Measurements from ENCODE around the gene SWSAP1.

SWSAP1 gene

DNA sequence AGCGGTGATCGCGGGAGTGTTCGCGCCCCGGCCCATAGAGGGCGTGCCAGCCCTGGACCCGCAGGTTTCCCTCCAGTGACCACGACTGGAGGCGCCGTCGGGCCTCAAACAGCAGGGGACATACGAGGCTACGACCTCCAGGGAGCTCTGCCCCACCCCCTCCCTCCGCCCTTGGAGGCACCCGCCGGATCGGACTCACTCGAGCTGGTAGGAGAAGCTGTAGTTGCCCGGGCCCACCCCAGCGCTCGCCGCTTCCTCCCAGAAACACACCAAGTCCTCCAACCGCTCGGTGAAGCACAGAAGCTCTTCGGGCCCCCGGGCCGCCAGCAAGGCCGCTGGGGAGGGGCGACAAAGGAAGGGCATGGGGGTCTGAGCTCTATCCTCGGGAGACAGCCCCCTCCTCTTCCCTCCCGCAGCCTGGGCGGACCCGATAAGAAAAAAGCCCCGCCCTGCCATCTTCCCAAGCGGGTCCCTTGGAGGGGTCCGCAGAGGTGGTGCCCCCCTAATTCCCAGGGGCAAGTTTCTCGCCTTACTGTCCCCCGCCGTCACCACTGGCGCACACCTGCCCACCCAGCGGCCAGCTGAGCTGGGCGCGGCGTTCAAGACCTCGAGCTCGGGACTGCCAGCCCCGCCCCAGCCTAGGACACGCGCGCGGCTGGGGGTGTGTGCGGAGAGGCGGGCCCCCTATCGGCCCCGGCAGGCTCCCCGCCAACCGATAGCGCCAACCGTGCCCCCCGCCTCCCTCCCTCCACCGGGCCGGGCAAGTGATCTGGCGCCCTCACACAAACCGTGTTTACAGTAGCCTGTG is 8.6 kb downstream of the SWSAP1 start (continued):
- TF ChIP-seq ZSCAN16 (tag by site-specific recombination; IDR thresholded peaks at IDR 0.05) (no peak), ZNF155 (tag by site-specific recombination; IDR thresholded peaks at IDR 0.05) (no peak), ZNF629 (tag by site-specific recombination; IDR thresholded peaks at IDR 0.05) (peak; percentile 51; the same call in 1 of the 2 replicates), ZNF133 (tag by site-specific recombination; IDR thresholded peaks at IDR 0.05) (no peak), ZNF404 (tag by site-specific recombination; IDR thresholded peaks at IDR 0.05) (no peak), HOXD13 (CRISPR knock-in tag; IDR thresholded peaks at IDR 0.05; ENCODE audit: borderline replicate concordance) (no peak), YY2 (tag by site-specific recombination; IDR thresholded peaks at IDR 0.05) (no peak), ZNF544 (tag by site-specific recombination; IDR thresholded peaks at IDR 0.05) (no peak), ZNF302 (tag by site-specific recombination; IDR thresholded peaks at IDR 0.05; ENCODE audit: low read depth) (no peak), ZNF362 (tag by site-specific recombination; IDR thresholded peaks at IDR 0.05) (no peak), ELK4 (IDR thresholded peaks at IDR 0.05; ENCODE audit: borderline replicate concordance, low read depth, low read length) (no peak), ZNF10 (tag by site-specific recombination; IDR thresholded peaks at IDR 0.05) (no peak), MZF1 (tag by site-specific recombination; IDR thresholded peaks at IDR 0.05; ENCODE audit: borderline replicate concordance) (no peak), MEIS1 (CRISPR knock-in tag; IDR thresholded peaks at IDR 0.05; ENCODE audit: borderline replicate concordance) (no peak), ZNF76 (tag by site-specific recombination; IDR thresholded peaks at IDR 0.05; ENCODE audit: borderline replicate concordance, low read depth) (no peak), ZNF555 (tag by site-specific recombination; conservative IDR thresholded peaks at IDR 0.05) (no peak), EGR2 (tag by site-specific recombination; IDR thresholded peaks at IDR 0.05; ENCODE audit: low read depth) (peak; percentile 32; the same call in 1 of the 2 replicates), ZNF600 (tag by site-specific recombination; IDR thresholded peaks at IDR 0.05) (peak; percentile 41; the same call in 1 of the 2 replicates), OVOL3 (tag by site-specific recombination; IDR thresholded peaks at IDR 0.05) (no peak), ZNF837 (tag by site-specific recombination; IDR thresholded peaks at IDR 0.05) (no peak), PRDM10 (tag by site-specific recombination; IDR thresholded peaks at IDR 0.05) (peak; percentile 49; the same call in 1 of the 2 replicates), ZIC2 (tag by site-specific recombination; IDR thresholded peaks at IDR 0.05) (peak; percentile 82), ZNF16 (tag by site-specific recombination; IDR thresholded peaks at IDR 0.05; ENCODE audit: low read depth) (no peak), ZNF571 (tag by site-specific recombination; IDR thresholded peaks at IDR 0.05) (no peak), ZNF488 (tag by site-specific recombination; IDR thresholded peaks at IDR 0.05) (no peak)
- TF ChIP-seq, protein P1, sequence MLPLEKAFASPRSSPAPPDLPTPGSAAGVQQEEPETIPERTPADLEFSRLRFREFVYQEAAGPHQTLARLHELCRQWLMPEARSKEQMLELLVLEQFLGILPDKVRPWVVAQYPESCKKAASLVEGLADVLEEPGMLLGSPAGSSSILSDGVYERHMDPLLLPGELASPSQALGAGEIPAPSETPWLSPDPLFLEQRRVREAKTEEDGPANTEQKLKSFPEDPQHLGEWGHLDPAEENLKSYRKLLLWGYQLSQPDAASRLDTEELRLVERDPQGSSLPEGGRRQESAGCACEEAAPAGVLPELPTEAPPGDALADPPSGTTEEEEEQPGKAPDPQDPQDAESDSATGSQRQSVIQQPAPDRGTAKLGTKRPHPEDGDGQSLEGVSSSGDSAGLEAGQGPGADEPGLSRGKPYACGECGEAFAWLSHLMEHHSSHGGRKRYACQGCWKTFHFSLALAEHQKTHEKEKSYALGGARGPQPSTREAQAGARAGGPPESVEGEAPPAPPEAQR (tag by site-specific recombination; IDR thresholded peaks at IDR 0.05), result no peak
- TF ChIP-seq, protein P2, sequence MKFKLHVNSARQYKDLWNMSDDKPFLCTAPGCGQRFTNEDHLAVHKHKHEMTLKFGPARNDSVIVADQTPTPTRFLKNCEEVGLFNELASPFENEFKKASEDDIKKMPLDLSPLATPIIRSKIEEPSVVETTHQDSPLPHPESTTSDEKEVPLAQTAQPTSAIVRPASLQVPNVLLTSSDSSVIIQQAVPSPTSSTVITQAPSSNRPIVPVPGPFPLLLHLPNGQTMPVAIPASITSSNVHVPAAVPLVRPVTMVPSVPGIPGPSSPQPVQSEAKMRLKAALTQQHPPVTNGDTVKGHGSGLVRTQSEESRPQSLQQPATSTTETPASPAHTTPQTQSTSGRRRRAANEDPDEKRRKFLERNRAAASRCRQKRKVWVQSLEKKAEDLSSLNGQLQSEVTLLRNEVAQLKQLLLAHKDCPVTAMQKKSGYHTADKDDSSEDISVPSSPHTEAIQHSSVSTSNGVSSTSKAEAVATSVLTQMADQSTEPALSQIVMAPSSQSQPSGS (tag by site-specific recombination; IDR thresholded peaks at IDR 0.05; ENCODE audit: low read depth), result no peak
- TF ChIP-seq, protein P3, sequence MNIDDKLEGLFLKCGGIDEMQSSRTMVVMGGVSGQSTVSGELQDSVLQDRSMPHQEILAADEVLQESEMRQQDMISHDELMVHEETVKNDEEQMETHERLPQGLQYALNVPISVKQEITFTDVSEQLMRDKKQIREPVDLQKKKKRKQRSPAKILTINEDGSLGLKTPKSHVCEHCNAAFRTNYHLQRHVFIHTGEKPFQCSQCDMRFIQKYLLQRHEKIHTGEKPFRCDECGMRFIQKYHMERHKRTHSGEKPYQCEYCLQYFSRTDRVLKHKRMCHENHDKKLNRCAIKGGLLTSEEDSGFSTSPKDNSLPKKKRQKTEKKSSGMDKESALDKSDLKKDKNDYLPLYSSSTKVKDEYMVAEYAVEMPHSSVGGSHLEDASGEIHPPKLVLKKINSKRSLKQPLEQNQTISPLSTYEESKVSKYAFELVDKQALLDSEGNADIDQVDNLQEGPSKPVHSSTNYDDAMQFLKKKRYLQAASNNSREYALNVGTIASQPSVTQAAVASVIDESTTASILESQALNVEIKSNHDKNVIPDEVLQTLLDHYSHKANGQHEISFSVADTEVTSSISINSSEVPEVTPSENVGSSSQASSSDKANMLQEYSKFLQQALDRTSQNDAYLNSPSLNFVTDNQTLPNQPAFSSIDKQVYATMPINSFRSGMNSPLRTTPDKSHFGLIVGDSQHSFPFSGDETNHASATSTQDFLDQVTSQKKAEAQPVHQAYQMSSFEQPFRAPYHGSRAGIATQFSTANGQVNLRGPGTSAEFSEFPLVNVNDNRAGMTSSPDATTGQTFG (tag by site-specific recombination; IDR thresholded peaks at IDR 0.05; ENCODE audit: borderline replicate concordance), result no peak
